WTC11 (cell line): ENCODE results near the gene GATB. TPM values are rescaled to one million over a fixed set of nuclear protein-coding genes. Genes with fewer than 3 reads are reported as not detected.

Experiments
- ATAC-seq: fragments of 200-7000 bp; cut with Tn5 transposase; 2 replicates; pipeline ENCODE4 v1.10.0; 2021; ENCODE audit warnings: mild to moderate bottlenecking, moderate library complexity
- CTCF ChIA-PET: fragments of 300-600 bp; sonication (Branson Sonifier 250); formaldehyde crosslinking; loops from one replicate; lab custom pipeline; 2021; ENCODE audit warnings: antibody characterized with exemption; lab: Charles Lee
- POLR2A ChIA-PET: fragments of 350-600 bp; sonication (Branson Sonifier 250); formaldehyde crosslinking; loops from one replicate; lab custom pipeline; 2021; ENCODE audit warnings: antibody characterized with exemption; lab: Charles Lee
- DNase-seq: peaks from one replicate; pipeline ENCODE4 v3.0.0; 2021; ENCODE audit warnings: low spot score
- H3K27ac Mint-ChIP-seq: 2 replicates; pipeline ENCODE4 v1.8.0; 2021; ENCODE audit warnings: mixed read lengths
- H3K27me3 Mint-ChIP-seq: 2 replicates; pipeline ENCODE4 v1.8.0; 2021; ENCODE audit warnings: low read depth, mild to moderate bottlenecking, moderate library complexity, mixed read lengths
- H3K36me3 Mint-ChIP-seq: 2 replicates; pipeline ENCODE4 v1.8.0; 2021; ENCODE audit warnings: mixed read lengths
- H3K4me1 Mint-ChIP-seq: 2 replicates; pipeline ENCODE4 v1.8.0; 2022; ENCODE audit warnings: mixed read lengths
- H3K4me3 Mint-ChIP-seq: 2 replicates; pipeline ENCODE4 v1.8.0; 2021; ENCODE audit warnings: mild to moderate bottlenecking, moderate library complexity, mixed read lengths
- H3K9me3 Mint-ChIP-seq: 2 replicates; pipeline ENCODE4 v1.8.0; 2021; ENCODE audit warnings: mixed read lengths
- AFF4 ChIP-seq: sonication (generic); formaldehyde crosslinking; IDR thresholded peaks from 2 replicates; pipeline ENCODE4 v1.8.1; 2023; ENCODE audit warnings: mild to moderate bottlenecking, missing genetic modification reagents, borderline replicate concordance
- ELF4 ChIP-seq: sonication (generic); formaldehyde crosslinking; IDR thresholded peaks from 2 replicates; pipeline ENCODE4 v1.8.1; 2022; ENCODE audit warnings: low read depth, mild to moderate bottlenecking, moderate library complexity, missing genetic modification reagents
- FOXK1 ChIP-seq: sonication (generic); formaldehyde crosslinking; IDR thresholded peaks from 2 replicates; pipeline ENCODE4 v1.8.0; 2022; ENCODE audit warnings: mild to moderate bottlenecking, moderate library complexity, missing genetic modification reagents
- GABPB1 ChIP-seq: sonication (generic); formaldehyde crosslinking; IDR thresholded peaks from 2 replicates; pipeline ENCODE4 v1.8.1; 2023; ENCODE audit warnings: mild to moderate bottlenecking, missing genetic modification reagents
- MYBL2 ChIP-seq: sonication (generic); formaldehyde crosslinking; IDR thresholded peaks from 2 replicates; pipeline ENCODE4 v1.8.1; 2023; ENCODE audit warnings: mild to moderate bottlenecking, moderate library complexity, missing genetic modification reagents
- NR2C2 ChIP-seq: sonication (generic); formaldehyde crosslinking; IDR thresholded peaks from 2 replicates; pipeline ENCODE4 v1.8.0; 2022; ENCODE audit warnings: mild to moderate bottlenecking, missing genetic modification reagents
- OVOL2 ChIP-seq: fragments of 250-450 bp; sonication (Bioruptor Pico); IDR thresholded peaks from 2 replicates; pipeline ENCODE4 v1.9.0; 2021; ENCODE audit warnings: mild to moderate bottlenecking, borderline replicate concordance
- RELA ChIP-seq: sonication (generic); formaldehyde crosslinking; IDR thresholded peaks from 2 replicates; pipeline ENCODE4 v1.8.1; 2022; ENCODE audit warnings: missing genetic modification reagents, mild to moderate bottlenecking, borderline replicate concordance
- STAT6 ChIP-seq: sonication (generic); formaldehyde crosslinking; conservative IDR thresholded peaks from 2 replicates; pipeline ENCODE4 v1.8.1; 2023; ENCODE audit warnings: mild to moderate bottlenecking, low read depth, missing genetic modification reagents, moderate library complexity
- TEAD4 ChIP-seq: sonication (generic); formaldehyde crosslinking; IDR thresholded peaks from 2 replicates; pipeline ENCODE4 v1.8.0; 2022; ENCODE audit warnings: mild to moderate bottlenecking, missing genetic modification reagents
- TP53 ChIP-seq: sonication (generic); formaldehyde crosslinking; IDR thresholded peaks from 2 replicates; pipeline ENCODE4 v1.8.1; 2023; ENCODE audit warnings: mild to moderate bottlenecking, missing genetic modification reagents
- ZBTB21 ChIP-seq: sonication (generic); formaldehyde crosslinking; IDR thresholded peaks from 2 replicates; pipeline ENCODE4 v1.8.1; 2023; ENCODE audit warnings: mild to moderate bottlenecking, missing genetic modification reagents, borderline replicate concordance
- ZNF317 ChIP-seq: sonication (generic); formaldehyde crosslinking; IDR thresholded peaks from 2 replicates; pipeline ENCODE4 v1.8.1; 2023; ENCODE audit warnings: low read depth, mild to moderate bottlenecking, moderate library complexity, missing genetic modification reagents, borderline replicate concordance
- total RNA-seq: library from RNA; stranded (reverse); gene quantifications from 3 replicates; pipeline ENCODE4 v1.2.3, GENCODE V29; 2021
- TF ChIP-seq, protein P1 (sequence below): sonication (generic); formaldehyde crosslinking; IDR thresholded peaks from 2 replicates; pipeline ENCODE4 v1.8.1; 2022; ENCODE audit warnings: missing genetic modification reagents, borderline replicate concordance
- TF ChIP-seq, protein P2 (sequence below): fragments of 250-450 bp; sonication (Bioruptor Pico); conservative IDR thresholded peaks from 2 replicates; pipeline ENCODE4 v1.9.0; 2021; ENCODE audit warnings: mild to moderate bottlenecking

GATB gene
- total RNA-seq, 1 experiment from 2014 or later, result 22.7 TPM

DNA sequence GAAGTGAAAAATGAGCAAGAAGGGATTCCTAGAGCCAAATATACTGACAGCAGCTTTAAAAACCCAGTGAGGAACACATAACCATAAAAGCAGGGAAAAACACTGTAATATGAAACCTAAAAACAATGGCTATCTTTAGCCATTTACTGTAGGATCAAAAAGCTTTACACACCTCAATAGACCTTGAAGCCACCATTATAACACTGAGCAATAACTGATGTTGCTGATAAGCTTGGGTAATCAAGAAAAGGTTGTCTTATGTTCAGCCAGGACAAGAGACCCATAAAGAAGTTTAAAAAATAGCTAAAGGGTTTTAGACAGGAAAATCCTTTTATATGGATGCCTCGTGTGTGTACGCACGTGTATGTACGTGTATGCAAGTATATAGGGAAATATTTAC lies 16.9 kb downstream of the GATB start:
- Mint-ChIP-seq H3K36me3 (peaks cover 6% of the 10 kb centered on the region), H3K27ac (0 out of 2 replicates have a peak overlapping the region, but pooled peaks have one; percentile 48), H3K9me3 (peaks cover under 1% of the 10 kb centered on the region; the same call in 1 of the 2 replicates), H3K4me3 (no peak overlapping the region), H3K4me1 (peaks cover 20% of the 10 kb centered on the region), H3K27me3 (no peaks in the 10 kb centered on the region)
- no peak for ATAC-seq
- ChIA-PET CTCF (no interaction called here), POLR2A (interaction anchor here (0.6 kb wide), 1 partner anchor 41 kb away, joined by 3 read pairs; no protein-coding TSS in a partner anchor)
- TF ChIP-seq ZBTB21 (CRISPR knock-in tag), result no peak
- TF ChIP-seq RELA (CRISPR knock-in tag), result no peak
- no peak for TF ChIP-seq STAT6
- TF ChIP-seq NR2C2, result no peak
- no peak for TF ChIP-seq OVOL2 (CRISPR knock-in tag)
- no peak for TF ChIP-seq FOXK1
- TF ChIP-seq, protein P1, sequence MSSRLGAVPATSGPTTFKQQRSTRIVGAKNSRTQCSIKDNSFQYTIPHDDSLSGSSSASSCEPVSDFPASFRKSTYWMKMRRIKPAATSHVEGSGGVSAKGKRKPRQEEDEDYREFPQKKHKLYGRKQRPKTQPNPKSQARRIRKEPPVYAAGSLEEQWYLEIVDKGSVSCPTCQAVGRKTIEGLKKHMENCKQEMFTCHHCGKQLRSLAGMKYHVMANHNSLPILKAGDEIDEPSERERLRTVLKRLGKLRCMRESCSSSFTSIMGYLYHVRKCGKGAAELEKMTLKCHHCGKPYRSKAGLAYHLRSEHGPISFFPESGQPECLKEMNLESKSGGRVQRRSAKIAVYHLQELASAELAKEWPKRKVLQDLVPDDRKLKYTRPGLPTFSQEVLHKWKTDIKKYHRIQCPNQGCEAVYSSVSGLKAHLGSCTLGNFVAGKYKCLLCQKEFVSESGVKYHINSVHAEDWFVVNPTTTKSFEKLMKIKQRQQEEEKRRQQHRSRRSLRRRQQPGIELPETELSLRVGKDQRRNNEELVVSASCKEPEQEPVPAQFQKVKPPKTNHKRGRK (CRISPR knock-in tag), result no peak
- no peak for TF ChIP-seq ELF4 (CRISPR knock-in tag)
- TF ChIP-seq MYBL2 (CRISPR knock-in tag), result no peak
- TF ChIP-seq GABPB1 (CRISPR knock-in tag), result no peak
- TF ChIP-seq, protein P2, sequence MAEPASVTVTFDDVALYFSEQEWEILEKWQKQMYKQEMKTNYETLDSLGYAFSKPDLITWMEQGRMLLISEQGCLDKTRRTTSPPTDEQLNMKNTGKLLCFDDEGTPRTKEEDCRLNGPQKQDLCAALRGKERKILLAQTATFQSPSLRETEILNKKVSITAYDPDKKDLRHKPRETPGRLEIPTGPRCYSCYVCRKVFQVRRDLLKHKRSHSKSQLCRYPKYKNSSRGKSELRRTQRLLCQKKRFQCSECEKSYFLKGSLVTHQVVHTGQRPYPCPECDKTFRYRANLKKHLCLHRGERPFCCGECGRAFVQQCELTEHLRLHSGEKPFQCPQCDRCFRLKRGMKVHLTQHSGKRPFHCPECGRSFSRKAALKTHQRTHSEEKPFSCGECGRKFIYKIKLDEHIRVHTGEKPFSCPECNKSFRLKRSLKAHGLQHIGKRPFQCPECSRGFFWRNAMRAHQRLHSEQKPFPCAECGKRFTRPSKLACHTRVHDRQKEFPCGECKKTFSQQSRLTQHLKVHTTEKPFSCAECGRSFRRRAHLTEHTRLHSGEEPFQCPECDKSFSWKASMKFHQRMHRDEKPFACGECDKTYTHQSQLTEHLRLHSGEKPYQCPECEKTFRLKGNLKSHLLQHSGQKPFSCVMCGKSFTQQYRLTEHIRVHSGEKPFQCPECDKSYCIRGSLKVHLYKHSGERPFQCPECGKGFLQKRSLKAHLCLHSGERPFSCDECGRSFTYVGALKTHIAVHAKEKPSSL (CRISPR knock-in tag), result no peak
- TF ChIP-seq AFF4 (CRISPR knock-in tag), result no peak
- TF ChIP-seq TP53 (CRISPR knock-in tag), result no peak
- TF ChIP-seq TEAD4 (CRISPR knock-in tag), result no peak
- no peak for TF ChIP-seq ZNF317 (CRISPR knock-in tag)
- no peak for DNase-seq
